T-helper 1 cell treated with Interleukin-12 subunit alpha and Interleukin-12 subunit beta and Interleukin-4 antibody, amounts not matched to agents 30 ng/mL and 1 ng/mL, for 36 hours (primary cell): ENCODE results near the gene SERTAD1. TPM values are rescaled to one million over a fixed set of nuclear protein-coding genes. Genes with fewer than 3 reads are reported as not detected.
"Not testable (repeated sequence)": the region's sequence is repeated elsewhere in the genome, so short reads cannot be mapped to it uniquely, and the experiment has no call there.

Experiments used
- intact Hi-C: fragments of 100-400 bp; cut with micrococcal nuclease; formaldehyde crosslinking; loops from one replicate; pipeline ENCODE4 v1.15.1; 2024
- total RNA-seq: library from RNA; stranded (reverse); gene quantifications from 2 replicates; pipeline ENCODE4 v1.2.3, GENCODE V29; 2022

SERTAD1 gene
- total RNA-seq, 1 donor from 2014 or later: 14.3 TPM

DNA sequence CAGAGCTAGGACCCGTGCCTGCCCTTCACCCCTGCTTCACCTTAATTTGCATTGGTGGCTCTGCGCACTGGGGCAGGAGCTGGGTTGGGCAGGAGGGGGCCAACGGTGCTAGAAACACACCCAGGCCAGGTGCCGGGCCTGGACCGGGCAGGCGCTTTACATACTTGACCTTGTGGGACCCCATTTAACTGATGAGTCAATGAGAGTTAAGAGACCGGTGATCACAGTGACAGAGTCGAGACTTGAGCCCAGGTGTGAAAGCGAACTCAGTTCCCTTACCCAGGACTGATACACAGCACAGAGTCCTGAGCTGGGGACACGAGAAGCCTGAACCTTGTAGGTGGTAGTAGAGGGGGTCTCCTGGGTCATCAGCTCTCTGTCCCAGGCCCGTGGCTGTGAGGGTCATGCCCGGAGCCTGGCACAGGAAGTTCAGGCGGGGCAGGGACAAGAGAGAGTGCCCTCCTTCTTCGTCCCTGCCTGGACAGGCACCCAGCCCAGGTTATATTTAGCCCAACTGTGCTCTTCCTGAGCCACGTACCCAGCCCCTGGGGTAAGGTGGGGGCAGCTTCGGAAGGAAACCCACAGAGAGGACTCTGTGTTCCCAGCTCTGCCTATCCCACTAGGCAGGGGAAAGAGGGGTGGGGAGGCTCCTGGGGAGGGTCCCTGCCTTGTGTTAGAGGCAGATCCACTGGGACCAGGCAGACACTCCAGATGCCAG, 14.5 kb downstream of the SERTAD1 start:
- intact Hi-C loops: no loop called here

DNA sequence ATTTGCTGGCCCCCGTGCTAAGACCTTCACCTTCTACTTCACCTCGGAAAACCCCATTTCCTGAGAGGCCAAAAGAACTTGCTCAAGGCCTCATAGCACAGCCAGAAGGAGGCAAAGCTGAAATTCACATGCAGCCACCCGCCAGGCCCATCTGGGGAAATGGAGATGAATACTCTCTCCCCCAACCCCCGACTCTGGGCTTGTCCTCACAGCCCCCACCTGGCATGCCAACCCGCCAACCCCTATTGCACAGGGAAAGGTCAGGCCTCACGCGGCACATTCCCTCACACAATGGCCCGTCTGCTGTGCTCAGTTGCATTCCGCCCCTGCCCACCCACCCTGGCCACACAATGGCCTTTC, 15.8 kb downstream of the SERTAD1 start:
- intact Hi-C loops: no loop called here

DNA sequence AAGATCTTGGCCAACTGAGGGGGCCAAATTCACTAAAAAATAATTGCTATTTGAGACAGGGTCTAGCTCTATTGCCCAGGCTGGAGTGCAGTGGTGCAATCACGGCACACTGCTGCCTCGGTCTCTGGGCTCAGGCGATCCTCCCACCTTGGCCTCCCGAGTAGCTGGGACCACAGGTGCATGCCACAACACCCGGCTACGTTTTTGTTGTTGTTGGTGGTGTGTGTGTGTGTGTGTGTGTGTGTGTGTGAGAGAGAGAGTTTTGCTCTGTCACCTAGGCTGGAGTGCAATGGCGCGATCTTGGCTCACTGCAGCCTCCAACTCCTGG, 17.2 kb downstream of the SERTAD1 start:
- intact Hi-C loops: not testable (repeated sequence)

DNA sequence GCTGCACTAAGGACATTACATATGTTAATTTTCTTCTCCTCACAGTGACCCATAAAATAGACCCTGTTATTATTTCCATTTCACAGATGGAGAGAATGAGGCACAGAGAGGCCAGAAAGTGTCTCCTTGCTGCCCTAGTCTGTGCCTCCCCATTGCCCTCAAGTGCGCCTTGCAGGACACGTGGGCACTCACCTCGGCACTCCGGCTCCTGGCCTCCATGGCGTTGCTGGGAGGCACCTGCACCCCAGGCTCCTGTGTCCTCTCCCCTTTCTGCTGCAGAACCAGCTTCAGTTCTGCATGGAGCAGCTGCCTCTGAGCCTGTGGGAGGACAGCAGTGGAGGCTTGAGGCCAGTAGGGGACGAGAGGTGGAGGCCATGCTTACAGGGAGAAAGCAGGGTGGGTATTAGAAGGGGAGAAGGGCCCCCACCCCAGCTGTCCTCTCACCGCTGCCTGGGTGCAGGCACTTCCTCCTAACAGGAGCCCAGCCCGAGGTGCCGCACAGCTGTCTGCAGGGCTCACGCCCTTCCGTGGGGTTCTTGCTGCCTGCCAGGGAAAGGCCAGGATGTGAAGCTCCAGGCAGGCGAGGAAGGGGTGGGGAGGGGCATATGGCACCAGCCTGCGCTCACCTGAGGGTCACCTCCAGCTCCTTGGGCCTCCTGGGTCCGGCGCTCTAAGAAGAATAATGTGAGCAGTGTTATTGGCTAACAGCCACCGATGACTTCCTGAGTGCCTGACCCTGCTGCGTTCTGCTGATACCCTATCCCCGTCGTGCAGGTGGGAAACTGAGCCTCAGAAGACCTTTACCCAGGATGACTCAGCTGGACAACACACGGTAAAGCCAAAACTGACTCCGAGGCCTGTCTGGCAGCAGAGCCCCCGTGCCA, 17.8 kb downstream of the SERTAD1 start:
- intact Hi-C loops: no loop called here

DNA sequence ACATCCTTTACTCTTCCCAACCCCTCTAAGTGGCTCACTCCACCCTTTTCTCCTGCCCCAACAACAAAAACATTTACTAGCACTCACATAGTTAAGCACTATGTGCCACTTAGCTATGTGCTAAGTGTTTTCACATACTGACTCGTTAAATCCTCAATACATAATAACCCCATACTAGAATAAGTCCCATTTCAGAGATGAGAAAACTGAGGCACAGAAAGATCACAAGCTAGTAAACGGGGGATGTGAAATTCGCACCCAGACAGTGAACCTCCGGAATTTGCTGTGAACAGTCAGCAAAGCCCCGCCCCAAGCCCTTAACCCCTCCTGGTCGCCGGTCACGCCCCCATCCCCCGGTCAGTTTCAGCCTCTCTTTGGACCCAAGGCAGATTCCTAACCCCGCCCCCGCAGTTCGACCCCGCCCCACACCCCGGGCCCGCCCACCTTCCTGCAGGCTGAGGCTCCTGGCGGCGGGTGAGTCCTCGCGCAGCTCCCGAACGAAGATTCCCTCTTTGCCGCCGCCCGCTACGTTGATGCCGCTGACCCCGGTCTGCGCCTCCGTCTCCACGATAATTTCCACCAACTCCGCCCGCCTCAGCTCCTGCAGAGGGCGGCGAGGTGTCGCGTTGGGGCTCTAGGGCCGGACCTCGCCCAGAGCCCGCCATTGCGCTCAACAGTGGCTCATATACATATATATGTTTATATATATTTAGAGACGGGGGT, 22.4 kb downstream of the SERTAD1 start:
- intact Hi-C loops: loop anchor here (1.0 kb wide), 3 partner anchors 55 to 287 kb away; partner anchors contain the start of genes C19orf47, NUMBL and PLD3

DNA sequence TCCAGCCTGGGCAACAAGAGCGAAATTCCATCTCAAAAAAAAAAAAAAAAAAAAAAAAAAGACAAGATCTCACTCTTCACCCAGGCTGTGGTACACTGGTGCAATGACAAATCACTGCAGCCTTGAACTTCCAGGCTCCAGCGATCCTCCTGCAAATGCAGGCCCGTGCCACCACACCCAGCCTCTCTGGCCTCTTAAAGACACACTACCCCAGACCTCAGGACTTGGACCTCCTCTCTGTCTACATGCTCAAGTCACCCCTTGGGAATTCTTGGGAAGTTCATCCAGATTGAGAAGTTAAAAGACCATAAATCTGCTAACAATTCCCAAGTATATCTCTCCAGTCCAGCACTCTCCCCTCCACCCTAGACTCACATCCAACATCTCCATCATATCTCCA, 25.2 kb downstream of the SERTAD1 start:
- intact Hi-C loops: no loop called here

DNA sequence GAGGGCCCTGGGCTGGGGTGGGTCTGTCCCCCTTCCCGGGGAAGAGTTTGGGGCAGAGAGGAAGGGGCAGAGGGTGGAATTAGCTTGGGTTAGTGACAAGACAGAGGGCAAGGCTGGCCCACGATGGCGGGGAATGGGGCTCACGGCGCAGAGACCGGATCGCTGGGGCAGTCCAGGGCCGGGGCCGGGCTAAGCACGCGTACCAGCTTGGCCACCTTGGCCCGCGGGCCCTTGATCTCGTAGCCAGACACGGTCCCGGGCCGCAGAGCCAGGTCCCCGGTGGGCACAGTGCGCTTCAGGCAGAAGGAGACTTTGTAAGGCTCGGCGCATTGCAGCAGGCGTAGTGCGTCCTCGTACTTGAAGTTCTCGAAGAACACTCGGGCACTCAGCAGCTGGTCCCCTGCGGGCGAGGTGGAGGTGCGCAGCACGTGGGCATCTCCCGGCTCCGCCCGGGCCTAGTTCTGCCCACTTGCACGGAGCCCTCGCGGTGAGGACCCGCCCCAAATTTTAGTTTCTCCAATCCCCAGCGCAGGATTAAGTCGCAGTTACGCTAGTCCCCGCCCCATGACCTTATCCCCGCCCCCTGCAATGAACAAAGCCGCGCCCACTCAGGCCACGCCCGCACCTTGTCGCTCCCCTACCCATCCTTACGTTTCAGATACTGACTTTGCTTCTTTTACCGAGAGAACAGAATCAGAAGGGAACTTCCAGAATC, 27.2 kb downstream of the SERTAD1 start:
- intact Hi-C loops: no loop called here

DNA sequence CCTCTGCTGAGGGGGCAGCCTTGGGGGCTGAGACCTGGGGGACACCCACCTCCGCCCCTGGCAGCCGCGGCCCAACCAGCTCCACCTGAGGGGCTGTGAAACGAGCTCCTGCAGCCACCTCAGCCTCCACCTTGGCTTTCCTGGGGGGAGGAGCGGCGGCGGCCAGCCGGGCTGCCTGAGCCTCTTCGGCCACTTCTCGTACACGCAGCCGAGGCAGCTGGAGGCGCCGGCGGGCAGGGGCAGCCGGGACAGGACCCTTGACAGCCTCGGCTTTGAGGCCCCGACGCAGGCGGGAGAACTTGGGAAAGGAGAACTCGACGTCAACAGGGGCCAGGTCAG, 28.3 kb downstream of the SERTAD1 start:
- intact Hi-C loops: no loop called here

DNA sequence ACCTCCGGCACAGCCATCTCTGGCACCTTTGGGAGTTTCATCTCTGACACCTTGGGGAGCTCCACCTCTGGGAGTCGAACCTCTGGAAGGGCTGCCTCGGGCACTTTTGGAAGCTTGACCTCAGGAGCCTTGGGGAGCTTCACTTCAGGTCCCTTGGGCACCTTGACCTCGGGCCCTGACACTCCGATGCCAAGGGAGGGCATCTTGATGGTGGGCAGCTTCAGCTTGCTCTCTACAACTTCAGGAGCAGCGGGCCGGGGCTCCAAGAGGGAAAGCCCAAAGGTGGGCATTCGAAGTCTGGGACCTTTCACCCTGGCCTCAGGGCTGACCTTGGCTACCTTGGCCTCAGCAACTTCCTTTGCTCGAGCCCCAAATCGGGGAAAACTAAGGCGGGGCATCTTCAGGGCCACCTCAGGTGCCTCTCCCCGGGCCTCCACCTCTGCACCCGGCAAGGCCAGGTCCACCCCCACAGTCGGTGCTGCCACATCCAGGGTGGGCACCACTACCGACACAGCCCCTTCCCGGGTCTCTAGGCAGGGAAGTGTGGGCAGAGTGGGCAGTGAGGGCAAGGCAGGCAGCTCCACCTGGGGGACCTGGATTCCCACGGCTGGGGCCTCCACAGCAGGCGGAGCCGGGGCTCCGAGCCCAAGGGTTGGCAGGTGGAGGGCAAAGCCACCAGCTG, 28.8 kb downstream of the SERTAD1 start:
- intact Hi-C loops: no loop called here

DNA sequence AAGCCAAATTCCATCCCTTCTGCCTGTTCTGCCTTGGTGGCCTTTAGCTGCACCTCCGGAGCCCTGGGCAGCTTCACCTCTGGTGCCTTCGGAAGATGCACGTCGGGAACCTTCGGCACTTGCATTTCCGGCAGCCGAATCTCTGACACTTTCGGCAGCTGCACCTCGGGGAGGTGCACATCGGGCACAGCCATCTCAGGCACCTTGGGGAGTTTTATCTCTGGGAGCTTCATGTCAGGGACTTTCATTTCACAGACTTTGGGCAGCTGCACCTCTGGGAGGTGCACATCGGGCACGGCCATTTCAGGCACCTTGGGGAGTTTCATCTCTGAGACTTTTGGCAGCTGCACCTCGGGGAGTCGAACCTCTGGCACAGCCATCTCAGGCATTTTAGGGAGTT, 29.8 kb downstream of the SERTAD1 start:
- intact Hi-C loops: no loop called here

DNA sequence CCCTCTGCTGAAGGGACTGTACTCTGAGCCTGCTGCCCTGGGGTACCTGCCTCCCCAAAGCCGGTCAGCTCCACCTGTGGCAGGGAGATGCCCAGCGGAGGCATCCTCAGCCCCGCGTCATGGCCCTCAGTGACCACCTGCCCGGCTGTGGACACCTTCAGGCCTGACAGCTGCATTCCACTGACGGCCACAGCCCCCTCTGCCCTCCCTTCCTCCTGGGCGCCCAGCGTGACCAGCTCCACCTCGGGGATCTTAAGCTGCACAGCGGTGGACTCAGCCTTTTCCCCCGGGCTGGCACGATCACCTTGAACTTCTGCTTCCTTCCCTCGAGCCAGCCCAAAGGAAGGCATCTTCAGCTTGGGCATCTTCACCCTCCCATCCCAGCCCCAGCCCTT, 31.0 kb downstream of the SERTAD1 start:
- intact Hi-C loops: no loop called here

DNA sequence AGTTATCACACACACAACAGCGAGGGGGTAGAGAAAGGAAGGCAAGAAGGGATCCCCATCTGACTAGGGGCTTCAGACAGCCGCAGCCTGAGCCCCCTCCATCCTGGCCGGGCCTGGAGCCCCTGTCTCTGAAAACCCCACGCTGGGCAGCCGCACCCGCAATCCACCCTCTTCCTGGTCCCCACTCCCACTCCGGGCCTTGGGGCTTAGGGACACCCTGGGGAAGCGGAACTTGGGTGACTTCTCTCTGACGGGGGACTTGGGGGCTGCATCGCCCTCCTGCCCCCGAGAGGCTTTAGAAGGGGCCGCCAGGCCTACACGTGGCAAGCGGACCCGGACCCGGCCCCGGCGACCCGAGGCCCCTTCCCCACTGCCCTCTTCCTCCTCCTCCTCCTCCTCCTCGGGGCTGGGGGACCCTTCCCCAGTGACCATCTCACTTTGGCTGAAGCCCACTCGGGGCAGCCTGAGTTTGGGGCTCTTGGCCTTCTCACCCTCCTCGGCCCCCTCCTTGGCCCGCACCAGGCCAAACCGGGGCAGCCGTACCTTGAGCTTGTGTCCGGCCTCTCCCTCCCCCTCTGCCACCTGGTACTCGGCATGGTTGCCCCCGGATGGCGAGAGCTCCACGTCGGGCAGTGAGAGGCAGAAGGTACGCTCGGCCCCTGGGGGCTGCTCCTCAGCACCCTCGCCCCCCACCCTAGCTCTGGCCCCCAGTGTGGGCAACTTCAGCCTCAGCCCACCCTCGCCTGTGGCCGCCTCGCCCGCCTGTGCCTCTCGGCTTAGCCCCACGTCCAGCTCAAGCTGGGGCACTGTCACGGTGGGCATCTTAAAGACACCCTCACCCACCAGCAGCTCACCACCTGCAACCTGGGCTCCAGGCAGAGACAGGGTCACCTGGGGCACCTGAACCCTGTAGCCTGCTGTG, 31.6 kb downstream of the SERTAD1 start:
- intact Hi-C loops: no loop called here

DNA sequence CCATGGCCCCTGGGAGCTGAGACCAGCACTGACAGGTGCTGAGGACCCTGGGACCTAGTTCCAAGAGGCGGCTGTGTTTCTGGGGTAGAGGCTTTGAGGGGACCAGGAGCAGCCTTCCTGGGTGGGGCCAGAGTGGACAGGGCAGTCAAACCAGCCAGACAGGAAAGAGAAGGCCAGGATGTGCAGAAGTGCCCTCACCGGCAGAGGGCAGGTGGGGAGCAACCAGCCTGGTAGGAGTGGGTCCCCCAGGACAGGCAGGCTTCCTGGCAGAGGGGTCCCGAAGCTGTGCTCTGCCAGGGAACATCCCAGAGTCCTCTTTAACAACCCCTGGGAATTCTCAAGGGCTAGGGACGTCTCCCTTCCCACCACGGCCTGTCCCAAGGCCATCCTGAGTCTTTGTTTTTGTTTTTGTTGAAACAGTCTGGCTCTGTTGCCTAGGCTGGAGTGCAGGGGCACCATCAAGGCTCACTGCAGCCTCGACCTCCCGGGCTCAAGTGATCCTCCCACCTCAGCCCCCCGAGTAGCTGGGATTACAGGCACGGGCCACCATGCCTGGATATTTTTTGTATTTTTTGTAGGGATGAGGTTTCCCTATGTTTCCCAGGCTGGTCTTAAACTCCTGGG, 32.8 kb downstream of the SERTAD1 start:
- intact Hi-C loops: no loop called here

DNA sequence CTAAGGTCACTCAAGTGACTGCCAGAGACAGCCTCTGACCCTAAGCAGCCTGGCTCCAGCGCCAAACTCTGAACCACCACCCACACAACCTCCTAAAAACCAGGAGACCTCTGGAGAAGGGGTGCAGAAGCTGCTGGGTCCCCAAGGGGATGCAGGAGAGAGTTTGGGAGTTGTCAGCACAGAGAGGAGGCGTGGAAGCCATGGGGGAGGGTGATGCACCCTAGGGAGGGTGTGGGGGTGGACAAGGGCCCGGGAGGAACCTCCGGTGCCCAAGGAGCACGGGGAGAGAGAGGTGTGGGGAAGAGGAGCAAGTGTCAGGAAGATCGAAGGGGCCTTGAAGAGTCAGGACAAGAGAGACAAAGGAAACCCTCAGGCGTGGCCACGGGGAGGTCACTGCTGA, 33.7 kb downstream of the SERTAD1 start:
- intact Hi-C loops: no loop called here

DNA sequence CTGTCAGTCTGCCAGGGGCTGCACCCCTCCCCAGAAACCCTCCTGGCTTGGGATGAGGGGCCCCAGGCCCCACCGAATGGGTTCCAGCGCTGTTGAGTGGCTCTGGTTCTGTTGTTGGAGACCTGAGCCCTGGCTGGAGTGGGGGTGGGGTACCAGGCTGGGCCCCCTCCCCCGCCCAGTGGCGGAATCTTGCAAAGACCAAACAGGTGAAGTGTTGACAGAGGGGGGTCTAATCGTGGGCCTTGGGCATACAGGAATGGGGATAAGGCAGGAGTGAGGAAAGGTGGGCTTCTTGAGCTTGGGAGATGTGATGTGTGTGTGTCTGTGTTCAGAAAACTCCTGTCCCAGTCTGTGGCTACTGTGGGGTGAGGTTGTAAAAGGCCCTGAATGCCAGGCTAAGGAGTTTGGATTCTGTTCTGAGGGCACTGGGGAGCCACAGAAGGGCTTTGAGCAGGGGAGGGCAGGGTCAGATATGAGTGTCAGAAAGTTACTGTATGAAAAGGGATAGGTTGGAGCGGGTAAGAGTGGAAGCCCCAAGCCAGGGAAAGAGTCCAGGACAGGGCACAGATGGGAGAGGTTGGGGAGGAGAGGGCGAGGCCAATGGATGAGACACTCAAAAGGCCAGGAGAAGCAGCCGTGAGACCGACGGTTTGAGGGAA, 35.6 kb downstream of the SERTAD1 start, which contains the start of gene HIPK4:
HIPK4 (minus strand) TSS at position 98 of the 659 bp plus-strand sequence. CDS start 279 bp downstream, outside the sequence.
- intact Hi-C loops: no loop called here

DNA sequence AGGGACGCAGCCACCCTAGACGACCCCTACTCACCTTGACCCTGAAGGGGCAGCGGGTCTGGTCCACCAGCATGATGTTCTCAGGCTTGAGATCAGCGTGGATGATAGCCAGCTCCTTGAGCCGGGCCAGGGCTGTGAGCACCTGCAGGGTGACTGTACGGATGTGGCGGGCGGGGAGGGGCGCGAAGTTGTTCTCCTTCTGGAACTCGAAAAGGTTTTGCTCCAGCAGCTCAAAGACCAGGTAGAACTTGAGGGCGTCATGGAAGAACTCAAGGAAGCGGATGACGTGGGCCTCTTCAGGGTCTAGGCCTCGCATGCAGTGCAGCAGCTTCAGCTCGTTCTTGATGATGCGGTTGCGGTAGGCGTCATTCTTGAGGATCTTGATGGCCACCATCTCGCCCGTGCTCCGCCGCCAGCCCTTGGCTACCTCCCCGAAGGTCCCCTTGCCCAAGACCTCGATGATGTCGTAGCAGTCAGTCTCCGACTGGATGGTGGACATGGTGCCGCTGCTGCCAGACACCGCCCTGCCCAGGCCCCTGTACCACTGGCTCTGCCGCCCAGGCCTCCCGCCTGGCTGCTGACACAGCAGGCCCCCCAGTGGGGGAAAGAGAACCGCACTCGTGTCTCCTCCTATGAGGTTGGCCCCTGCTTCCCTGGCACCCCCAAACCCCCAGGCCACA, 36.2 kb downstream of the SERTAD1 start:
- intact Hi-C loops: no loop called here

DNA sequence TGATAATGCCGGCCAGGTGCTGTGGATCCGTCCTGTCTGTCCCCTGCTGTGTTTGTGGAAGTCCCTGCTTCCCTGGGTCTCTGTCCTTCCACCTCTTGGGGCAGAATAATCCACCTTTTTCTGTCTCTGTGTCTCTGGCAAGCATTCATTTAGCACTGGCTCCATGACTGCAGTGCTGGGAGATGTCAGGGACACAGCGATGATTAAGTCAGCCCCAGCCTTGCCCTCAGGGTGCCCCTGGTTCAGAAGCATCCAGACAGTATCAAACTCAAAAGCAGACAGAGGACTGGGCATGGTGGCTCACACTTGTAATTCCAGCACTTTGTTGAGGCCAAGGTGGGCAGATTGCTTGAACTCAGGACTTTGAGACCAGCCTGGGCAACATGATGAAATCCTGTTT, 37.3 kb downstream of the SERTAD1 start:
- intact Hi-C loops: no loop called here

DNA sequence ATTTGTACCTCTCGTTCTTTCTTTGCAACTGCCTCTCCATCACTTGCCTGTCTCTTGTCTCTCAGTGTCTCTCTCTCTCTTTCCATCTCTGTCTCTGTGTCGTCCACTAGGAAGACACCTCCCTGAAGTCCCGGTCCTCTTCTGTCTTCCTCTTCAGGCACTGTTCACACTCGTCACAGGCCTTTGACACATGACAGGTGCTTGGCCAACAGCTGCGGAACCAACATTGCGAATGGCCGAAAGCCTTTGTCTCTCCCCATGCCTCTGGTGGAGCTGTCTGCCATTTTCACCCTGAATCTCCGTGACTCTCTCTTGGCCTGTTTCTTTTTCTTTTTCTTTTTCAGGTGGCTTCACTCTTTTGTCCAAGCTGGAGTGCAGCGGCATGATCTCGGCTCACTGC, 38.6 kb downstream of the SERTAD1 start:
- intact Hi-C loops: no loop called here
